Chondrocyte (in vitro differentiated cells): Measurements from ENCODE around the gene MNX1. TPM values are rescaled to one million over a fixed set of nuclear protein-coding genes. Genes with fewer than 3 reads are reported as not detected.

Experiments used
- DNase-seq: peaks from one replicate; pipeline ENCODE4 v3.0.0; 2021; ENCODE audit warnings: mixed read lengths, low spot score
- H3K27ac Mint-ChIP-seq: one replicate; pipeline ENCODE4 v1.8.0; 2021; ENCODE audit warnings: mild to moderate bottlenecking, moderate library complexity, mixed read lengths; ENCODE audit not compliant: unreplicated experiment
- H3K27me3 Mint-ChIP-seq: 2 replicates; pipeline ENCODE4 v1.8.0; 2021; ENCODE audit warnings: low read depth, mixed read lengths
- H3K36me3 Mint-ChIP-seq: 2 replicates; pipeline ENCODE4 v1.8.0; 2021; ENCODE audit warnings: low read depth, mixed read lengths
- H3K4me1 Mint-ChIP-seq: 2 replicates; pipeline ENCODE4 v1.8.0; 2021; ENCODE audit warnings: low read depth, mild to moderate bottlenecking, mixed read lengths
- H3K4me3 Mint-ChIP-seq: one replicate; pipeline ENCODE4 v1.8.0; 2021; ENCODE audit warnings: mild to moderate bottlenecking, moderate library complexity, mixed read lengths; ENCODE audit not compliant: unreplicated experiment
- H3K9me3 Mint-ChIP-seq: 2 replicates; pipeline ENCODE4 v1.8.0; 2021; ENCODE audit warnings: low read depth, mixed read lengths
- total RNA-seq: library from RNA; stranded (reverse); gene quantifications from 3 replicates; pipeline ENCODE4 v1.2.1, GENCODE V29; 2021
- TF ChIP-seq, protein P1 (sequence below): fragments of 200-600 bp; sonication (generic); IDR thresholded peaks from 2 replicates; pipeline ENCODE4 v1.5.0; 2021; ENCODE audit warnings: antibody characterized with exemption, mild to moderate bottlenecking, moderate library complexity

MNX1 gene
- total RNA-seq, 1 donor from 2014 or later, result not detected

DNA sequence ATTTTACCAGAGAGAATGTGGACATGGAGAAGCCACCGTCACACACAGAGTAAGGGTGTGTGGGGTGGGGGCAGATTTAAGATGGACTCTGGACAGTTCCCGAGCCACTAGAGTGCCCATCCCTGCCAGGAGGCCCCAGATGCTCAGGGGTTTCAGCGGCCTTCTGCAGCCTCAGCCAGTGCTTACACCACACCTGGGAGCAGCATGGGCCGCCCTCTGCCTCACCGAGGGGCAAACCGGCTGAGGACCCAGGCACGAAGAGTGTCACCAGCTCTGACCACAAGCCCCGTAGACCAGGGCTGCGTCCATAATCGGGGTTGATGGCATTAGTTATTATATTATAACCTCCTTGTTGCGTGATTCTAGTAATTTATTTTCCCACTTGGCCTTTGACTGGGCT lies 6.7 kb upstream of the MNX1 start:
- Mint-ChIP-seq H3K4me3 (no peak overlapping the region), H3K27ac (no peak overlapping the region), H3K27me3 (peaks cover 72% of the 10 kb centered on the region), H3K9me3 (no peaks in the 10 kb centered on the region), H3K4me1 (peaks cover 6% of the 10 kb centered on the region), H3K36me3 (no peaks in the 10 kb centered on the region)
- peak; percentile 71 for DNase-seq
- TF ChIP-seq, protein P1, sequence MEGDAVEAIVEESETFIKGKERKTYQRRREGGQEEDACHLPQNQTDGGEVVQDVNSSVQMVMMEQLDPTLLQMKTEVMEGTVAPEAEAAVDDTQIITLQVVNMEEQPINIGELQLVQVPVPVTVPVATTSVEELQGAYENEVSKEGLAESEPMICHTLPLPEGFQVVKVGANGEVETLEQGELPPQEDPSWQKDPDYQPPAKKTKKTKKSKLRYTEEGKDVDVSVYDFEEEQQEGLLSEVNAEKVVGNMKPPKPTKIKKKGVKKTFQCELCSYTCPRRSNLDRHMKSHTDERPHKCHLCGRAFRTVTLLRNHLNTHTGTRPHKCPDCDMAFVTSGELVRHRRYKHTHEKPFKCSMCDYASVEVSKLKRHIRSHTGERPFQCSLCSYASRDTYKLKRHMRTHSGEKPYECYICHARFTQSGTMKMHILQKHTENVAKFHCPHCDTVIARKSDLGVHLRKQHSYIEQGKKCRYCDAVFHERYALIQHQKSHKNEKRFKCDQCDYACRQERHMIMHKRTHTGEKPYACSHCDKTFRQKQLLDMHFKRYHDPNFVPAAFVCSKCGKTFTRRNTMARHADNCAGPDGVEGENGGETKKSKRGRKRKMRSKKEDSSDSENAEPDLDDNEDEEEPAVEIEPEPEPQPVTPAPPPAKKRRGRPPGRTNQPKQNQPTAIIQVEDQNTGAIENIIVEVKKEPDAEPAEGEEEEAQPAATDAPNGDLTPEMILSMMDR, result no peak

DNA sequence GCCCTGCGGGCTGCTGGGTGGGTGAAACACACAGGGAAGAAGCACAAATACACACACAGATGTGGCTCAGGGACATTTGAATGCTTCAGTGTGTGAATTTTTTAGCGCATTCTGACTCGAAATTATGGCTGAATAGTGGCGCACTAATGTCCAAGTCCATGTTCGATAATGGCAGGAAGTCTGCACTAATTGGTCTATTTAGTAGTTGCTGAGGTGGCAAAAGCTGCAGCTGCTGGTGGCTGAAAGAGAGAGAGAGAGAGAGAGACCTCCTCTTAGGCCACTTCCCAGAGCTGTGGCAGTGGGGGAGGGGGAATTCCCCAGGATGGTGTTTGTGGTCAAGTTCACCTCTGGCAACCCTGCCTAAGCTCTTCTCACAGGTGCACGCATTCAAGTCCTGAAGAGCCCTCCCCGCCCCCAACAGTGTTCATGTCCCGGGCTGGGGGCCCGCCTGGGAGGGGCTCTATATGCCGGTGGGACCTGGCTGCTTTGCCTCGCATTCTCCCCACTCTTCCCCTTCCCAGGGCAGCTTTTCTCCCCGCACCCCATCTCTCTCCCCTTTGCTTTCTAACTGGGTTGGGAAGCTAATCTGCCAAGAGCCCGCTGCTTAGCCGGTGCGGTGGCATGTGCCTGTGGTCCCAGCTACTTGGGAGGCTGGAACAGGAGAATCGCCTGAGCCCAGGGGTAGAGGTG lies 6.0 kb upstream of the MNX1 start:
- Mint-ChIP-seq H3K4me1 (peaks cover 8% of the 10 kb centered on the region), H3K9me3 (no peaks in the 10 kb centered on the region), H3K4me3 (no peak overlapping the region), H3K27me3 (peaks cover 75% of the 10 kb centered on the region), H3K27ac (no peak overlapping the region), H3K36me3 (no peaks in the 10 kb centered on the region)
- peak; percentile 60 for DNase-seq
- TF ChIP-seq, protein P1, result no peak

DNA sequence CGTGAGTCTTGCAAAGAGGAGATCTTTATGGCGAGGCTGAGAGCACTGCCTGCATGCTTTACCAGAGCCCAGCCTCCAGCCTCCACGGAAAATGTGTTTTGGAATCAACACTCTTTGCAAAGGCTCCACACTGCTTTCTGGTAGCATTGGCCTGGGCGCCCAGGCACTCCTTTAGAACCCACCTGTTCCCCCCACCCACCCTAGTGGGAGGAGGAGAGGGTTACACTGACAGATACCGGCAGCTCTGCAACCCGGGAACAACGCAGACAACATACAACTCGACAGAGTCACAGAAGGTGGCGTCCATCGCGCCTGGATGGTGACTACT lies 5.5 kb upstream of the MNX1 start:
- TF ChIP-seq, protein P1, result no peak
- H3K27ac Mint-ChIP-seq, result no peak overlapping the region
- peaks cover 8% of the 10 kb centered on the region for H3K4me1 Mint-ChIP-seq
- peak; percentile 35 for DNase-seq
- H3K36me3 Mint-ChIP-seq, result no peaks in the 10 kb centered on the region
- H3K4me3 Mint-ChIP-seq, result no peak overlapping the region
- H3K9me3 Mint-ChIP-seq, result no peaks in the 10 kb centered on the region
- H3K27me3 Mint-ChIP-seq, result peaks cover 78% of the 10 kb centered on the region

DNA sequence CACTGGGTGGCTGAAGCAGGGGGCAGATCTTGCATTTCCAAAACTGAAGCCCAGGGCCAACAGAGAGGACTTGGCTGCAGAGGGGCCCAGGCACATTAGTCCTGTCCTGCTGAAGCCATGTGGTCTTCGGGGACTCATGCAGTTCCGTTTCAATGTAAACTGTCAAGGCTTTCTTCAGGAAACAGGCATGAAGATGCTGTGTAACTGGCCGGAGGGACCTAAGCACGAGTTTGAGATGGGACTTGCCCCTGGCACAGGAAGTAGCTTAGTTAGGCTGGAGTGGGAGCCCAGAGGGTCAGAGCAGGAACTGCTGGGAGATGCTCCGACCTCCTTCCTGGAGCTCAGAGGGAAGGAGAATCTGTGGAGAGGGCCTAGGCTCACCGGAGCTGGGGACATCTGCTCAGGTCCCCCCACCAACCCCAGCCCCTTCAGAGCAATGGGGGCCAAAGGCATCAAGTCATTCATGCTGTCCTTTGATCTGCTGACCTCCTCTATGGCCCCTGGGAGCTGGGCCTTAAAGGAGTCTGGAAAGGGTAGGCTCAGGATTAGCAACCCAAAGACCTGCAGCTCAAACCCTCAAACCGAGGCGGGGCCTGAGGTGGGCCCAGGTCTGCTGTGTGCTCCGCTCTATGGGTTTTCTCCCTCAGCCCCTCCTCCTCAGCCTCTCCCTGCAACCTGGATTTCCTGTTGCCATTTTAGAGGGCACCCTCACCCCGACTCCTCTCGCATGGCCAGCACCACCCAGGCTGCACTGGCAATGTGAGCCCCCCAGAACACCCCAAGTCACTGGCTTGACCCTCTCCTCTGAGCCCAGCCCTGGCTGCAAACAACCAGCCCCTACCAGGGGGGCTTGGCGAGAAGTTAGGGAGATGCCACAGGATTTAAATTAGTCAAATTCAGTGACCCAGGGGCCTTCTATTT lies 4.4 kb upstream of the MNX1 start:
- Mint-ChIP-seq H3K9me3 (no peaks in the 10 kb centered on the region), H3K4me1 (peaks cover 8% of the 10 kb centered on the region), H3K36me3 (no peaks in the 10 kb centered on the region), H3K27me3 (peaks cover 74% of the 10 kb centered on the region), H3K27ac (no peak overlapping the region), H3K4me3 (no peak overlapping the region)
- DNase-seq, result peak; percentile 57
- TF ChIP-seq, protein P1, result no peak

DNA sequence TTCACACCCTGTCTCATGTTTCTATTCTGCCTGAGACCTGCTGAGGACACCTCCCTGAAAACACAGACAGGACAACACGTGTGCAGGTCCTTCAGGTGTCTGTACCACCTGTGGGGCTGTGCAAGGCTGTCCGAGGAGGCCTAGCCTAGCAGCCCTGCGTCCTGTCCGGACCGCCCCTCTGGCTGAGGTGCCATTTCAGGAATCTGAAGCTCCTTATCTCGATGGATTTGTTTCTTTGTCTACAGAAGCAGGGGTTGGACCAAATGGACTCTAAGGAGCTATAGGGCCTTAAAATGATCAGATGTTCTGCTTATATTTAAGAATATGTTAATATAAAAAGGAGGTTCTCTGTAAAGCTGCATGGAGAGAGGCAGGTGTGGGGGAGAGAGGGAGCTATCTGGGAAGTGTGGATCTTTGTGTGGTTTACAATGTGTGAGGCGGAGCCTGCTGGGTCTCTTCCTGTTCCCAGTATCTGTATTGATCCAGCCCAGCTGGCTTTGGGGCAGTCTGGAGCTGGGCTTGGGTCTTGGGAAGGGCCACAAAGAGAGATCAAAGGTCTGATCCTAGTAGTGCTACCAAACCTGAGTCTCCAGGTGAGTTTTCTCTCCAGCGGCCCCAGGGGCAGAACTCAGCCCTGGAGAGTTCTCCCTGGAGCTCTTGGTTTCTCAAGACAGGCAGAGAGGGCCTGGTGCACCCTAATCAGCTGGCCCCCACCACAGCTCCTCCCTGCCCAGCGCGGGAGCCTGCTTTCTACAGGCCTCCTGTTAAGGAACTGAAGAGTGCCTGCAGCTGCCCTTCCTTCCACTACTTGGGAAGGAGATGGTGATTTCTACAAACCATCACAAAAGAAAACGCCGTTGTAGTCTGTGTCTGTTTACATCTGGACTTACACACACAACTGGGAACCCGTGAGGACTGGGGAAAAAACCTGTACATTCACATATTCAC lies 3.4 kb upstream of the MNX1 start:
- H3K4me3 Mint-ChIP-seq, result no peak overlapping the region
- H3K27me3 Mint-ChIP-seq, result peaks cover 76% of the 10 kb centered on the region
- H3K9me3 Mint-ChIP-seq, result no peaks in the 10 kb centered on the region
- H3K4me1 Mint-ChIP-seq, result peaks cover 10% of the 10 kb centered on the region
- peak; percentile 65 for DNase-seq
- no peak overlapping the region for H3K27ac Mint-ChIP-seq
- TF ChIP-seq, protein P1, result no peak
- H3K36me3 Mint-ChIP-seq, result no peaks in the 10 kb centered on the region
